HG03097 (cell line): Measurements from ENCODE around the gene MECP2.

Source experiments
- ATAC-seq: cut with Tn5 transposase; IDR thresholded peaks from one replicate; pipeline ENCODE4 v1.9.1; 2021; ENCODE audit not compliant: unreplicated experiment, low FRiP score

Gene MECP2

DNA sequence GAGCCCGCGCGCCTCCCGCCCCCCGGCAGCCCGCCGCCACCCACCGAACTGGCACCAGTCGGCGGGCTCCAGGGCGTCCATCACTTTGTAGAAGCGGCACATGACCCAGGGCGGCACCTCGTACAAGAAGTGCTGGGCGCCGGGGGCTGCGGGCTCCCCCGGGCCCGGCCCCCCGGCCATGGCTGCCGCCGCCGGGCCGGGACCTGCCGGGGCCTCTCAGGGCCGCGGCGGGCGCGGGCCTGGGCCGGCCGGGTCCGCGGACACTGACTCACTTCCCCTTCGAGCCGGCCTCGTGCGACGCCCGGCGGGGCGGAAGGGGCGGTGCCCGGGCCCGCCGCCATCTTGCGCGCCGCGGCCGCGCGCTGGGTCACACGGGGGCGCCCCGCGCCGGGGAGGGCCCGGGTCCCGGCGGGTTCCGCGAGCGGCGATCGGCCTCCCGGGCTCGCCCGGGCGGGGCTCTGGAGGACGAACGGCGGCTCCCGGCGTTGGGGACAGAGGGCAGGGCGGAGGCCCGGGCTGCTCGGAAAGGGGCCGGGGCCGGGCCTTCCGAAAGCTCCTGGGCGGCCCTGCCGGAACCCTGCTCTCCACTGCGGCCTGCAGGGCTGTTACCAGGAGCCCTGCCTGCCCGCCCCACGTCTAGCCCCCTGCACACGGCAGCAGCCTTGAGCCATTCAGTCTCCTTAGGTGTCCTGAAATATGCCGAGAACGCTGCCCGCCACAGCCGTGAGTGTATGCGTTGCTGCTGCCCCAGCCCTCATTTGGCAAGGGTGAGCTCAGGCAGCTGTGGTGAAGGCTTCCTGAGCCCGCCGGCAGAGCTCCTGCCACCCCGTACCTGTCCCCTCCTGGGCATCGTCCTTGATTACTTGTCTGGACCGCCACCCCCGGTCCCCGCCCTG, 77.6 kb downstream of the MECP2 start, which contains the start of gene IRAK1:
Gene IRAK1 (minus strand): TSS at position 270 of the 896 bp plus-strand sequence. CDS start 90 bp downstream, at position 180.
- ATAC-seq: no peak

DNA sequence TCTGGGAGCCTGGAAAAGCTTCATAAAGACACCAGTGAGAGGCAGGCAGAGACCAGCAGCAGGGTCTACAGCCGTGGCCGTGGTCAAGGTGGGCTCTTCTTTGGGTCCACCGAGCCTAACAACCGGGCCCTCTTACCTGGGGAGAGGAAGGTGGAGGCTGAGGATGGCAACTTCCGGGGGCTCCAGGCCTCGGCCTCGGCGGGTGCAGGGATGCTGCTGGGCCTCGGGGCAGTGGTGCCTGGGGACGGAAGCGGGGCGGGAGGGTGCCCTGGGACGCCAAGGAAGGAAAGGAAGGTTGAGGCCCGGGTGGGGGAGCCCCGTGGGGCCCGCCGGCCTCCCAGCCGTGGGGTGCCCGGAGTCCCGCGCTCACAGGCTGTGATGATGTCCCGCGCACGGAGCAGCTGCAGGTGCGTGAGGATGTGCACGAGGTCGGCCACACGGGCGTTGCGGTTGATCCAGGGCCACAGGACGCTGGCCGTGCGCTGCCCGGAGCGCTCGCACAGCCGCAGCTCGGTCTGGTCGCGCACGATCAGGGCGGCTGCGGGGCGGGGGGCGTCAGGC, 78.4 kb downstream of the MECP2 start:
- no peak for ATAC-seq

- no peak for ATAC-seq
These were observed 78.9 kb downstream of the MECP2 start for GRCh38 chrX:154018518-154019060.

- no peak for ATAC-seq
These were observed 79.6 kb downstream of the MECP2 start for GRCh38 chrX:154017766-154018517.

DNA sequence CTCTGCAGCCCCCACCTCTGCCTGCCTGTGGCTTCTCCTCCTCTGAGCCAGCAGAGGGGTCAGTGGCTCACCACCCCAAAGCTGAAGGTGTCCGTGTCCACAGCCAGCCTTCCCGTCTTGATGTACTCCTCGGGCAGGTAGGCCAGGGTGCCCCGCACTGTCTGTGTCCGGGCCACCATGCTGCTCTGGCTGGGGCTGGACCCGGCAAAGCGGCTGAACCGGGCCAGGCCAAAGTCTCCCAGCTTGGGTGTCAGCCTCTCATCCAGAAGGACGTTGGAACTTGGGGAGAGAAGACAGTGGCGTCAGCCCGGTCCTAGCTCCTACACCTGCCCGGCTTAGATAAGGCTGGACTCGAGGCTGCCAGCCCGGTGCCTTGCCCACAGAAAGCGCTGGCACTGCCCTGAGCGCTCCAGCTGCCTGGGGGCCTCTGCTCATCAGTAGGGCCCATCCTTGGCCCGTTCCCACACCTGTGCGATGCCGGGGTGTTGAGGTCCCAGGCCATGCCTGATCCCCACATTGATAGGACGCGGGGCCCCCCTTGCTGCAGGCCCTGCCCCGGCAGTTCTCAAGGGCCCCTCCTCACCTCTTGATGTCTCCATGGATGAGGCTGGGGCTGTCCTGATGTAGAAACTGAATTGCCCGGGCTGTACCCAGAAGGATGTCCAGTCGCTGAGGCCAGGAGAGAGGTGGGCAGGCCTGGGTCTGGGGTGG, 81.0 kb downstream of the MECP2 start:
- ATAC-seq: no peak

DNA sequence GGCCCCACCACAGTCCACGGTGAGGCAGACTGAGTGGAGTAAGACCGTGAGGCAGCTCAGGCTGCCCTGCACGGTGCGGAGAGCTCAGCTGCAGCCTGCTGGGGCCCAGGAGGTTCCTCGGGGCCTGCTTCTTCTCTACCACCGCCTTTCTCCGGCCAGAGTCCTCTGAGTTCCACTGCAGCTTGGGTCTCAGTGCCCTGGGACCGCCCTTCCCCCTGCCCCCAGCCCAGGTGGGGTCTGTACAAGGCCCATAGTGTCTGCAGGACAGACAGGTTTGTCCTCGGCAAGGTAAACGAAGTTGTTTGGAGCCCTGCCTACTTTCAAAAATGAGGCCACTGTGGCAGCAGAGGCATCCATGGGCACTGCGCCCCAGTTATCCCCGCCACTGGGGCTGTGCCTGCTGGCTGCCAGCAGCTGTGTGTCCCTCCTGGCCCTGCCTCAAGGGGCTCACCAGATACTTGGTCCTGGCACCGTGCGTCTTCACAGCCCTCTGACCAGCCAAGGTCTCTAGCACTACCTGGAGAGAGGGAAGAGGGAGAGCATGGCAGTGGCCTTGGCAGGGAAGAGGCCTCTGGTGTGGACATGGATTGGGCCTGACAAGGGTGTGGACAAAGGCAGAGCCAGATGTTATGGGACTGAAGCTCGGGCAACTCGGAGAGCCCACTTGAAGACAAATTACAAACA, 81.8 kb downstream of the MECP2 start:
- ATAC-seq: no peak

GRCh38 chrX:154014429-154015380, 82.8 kb downstream of the MECP2 start:
- ATAC-seq: no peak

DNA sequence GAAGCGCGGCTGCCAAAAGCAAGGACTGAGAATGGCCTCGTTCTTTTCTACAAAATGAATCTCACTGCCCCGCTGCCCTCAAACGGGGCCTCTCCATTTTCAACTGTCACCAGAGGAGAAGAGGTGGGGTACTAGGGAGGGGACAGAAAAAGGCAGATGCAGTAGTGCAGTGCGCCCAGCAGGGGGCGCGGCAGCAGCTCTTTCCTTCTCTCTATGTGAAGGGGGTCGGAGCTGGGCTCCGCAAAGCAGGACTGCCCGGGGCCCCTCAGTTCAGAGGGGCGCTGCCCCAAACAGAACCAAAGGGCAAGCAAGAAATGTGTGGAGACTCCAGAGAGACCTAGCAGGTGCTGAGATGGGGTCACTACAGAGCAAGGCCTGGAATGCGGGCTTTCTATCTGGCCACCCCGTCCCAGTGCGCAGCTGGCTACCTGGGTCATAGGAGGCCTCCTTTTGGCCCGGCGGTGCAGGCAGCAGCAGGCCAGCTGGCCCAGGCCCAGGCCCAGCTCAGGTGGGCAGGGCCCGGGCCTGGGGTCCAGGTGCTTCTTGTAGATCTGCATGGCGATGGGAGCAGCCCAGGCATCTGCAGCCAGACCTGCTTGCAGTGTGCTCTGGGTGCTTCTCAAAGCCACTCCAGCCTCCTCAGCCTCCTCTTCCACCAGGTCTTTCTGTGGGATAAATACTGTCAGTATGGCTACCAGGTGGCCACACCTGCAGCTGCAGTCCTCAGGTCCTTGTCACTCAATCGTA, 83.7 kb downstream of the MECP2 start:
- no peak for ATAC-seq

DNA sequence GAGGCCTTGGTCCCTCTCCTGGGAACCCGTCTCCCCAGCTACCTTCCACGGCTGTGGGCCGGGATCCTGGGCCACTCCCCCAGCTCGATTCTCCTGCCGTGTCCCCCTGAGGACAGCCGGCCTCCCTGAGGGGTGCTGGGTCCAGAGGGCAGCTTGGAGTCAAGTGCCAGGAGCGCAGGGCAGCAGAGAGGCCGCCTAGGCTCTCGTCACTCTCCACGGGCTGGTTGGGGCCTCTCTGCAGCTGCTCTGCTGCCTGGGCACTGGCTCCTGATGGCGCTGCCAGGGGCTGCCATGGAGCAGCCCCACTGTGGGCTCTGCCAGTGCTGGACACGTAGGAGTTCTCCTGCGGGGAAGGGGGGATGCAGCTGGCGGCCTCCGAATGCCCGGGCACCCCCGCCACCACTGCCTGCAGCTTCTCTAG, 84.5 kb downstream of the MECP2 start:
- ATAC-seq: no peak

DNA sequence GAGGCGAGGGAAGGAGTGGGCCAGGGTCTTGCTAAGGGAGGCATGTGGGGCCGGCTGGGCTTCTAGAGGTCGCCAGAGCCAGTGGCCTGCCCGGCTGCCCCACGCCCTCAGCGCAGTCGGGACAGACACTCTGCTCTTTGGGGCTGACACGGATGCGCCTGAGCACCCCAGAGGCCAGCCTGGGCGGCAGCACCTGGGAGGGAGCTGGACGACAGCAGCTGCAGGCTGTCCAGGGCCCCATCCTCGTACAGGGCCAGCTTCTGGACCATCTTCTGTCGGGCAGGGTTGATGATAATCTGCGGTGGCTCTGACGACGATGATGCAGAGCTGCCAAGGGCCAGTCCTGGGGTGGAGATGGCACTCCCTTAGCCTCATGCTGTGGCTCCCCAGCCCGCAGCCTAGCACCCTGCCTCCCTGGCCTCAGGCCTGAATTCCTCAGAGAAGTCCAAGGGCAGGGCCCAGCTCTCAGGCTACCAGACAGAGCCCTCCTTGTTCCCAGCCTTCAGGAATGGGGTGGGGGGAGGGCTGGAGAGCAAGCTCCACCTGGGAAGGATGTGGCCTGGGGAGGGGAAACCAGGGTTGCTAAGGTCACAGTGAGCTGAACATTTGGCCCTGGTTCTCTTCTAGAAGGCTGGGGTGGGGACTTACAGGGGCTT, 85.1 kb downstream of the MECP2 start:
- no peak for ATAC-seq

GRCh38 chrX:154011376-154012335, 85.9 kb downstream of the MECP2 start:
- ATAC-seq: no peak

DNA sequence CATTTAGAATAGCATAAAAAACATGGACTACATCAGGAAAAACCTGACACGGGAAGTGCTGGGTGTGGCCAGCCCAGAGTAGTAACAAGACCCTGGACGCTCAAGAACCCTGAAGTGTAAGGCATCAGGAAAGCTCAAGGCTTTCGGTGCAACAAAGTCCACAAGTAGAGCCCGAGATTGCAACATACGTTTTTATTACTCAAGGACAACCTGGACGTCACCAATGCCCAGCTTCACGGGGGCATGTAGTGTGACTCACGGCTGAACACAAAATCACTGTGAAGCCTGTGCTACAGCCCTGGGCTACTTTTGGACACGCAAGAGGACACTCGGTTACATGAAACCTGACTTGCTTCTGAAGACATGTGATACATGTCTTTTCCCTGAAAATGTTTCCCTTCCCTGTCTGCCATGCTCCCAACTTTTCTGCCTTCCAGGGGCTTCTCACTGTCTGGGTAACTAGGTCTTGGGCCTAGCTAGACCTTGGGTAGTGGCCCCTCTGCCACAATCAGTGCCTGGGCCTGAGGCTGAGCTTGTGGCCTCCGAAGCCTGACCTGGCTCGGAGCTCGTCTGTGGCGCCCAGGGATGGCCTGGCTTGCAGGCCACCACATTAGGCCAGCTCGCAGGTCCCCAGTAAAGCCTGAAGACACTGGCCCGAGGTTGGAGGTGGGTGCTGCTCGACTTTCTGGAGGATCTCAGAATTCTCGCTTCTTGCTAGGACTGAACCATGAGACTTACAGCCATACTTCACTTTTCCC, 87.0 kb downstream of the MECP2 start:
- no peak for ATAC-seq

GRCh38 chrX:154008521-154008920, 89.0 kb downstream of the MECP2 start:
- ATAC-seq: no peak

- ATAC-seq: no peak
These were observed 90.6 kb downstream of the MECP2 start for GRCh38 chrX:154006947-154007346.

DNA sequence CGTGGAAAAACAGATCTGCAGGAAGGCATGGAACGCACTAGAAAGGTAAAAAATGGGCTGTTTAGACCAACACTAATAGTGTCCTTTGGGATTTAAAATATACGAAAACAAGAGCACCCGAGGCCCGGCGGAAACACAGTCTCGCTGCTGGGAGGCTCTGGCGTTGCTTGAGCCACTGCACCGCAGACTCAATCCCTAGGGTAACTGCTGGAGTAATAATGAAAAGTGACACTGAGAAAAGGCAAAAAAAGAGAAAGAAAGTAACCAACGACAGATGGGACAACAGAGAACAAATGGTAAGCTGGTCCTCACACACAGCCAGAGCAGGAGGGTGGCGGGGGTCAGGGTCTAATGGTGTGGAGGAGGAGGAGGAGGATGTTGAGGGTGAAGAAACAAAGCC, 93.2 kb downstream of the MECP2 start:
- no peak for ATAC-seq
